ENCODE data around the gene ISM1.

The ISM1 gene

GRCh38 chr20:13322621-13323020 is 101.5 kb downstream of the ISM1 start:
- no peaks in the 10 kb centered on the region for H3K9me3 ChIP-seq (ENCODE audit: low read length)
- no peaks in the 10 kb centered on the region for H3K27me3 ChIP-seq (ENCODE audit: insufficient read depth, low read length)
- H2AFZ ChIP-seq (ENCODE audit: low read depth, low read length), result no peak overlapping the region
- no peak overlapping the region for H3K4me3 ChIP-seq (ENCODE audit: low read length)
- no peaks in the 10 kb centered on the region for H3K4me1 ChIP-seq (ENCODE audit: insufficient read depth, low read length)
- no peaks in the 10 kb centered on the region for H3K36me3 ChIP-seq (ENCODE audit: insufficient read depth, low read length)

DNA sequence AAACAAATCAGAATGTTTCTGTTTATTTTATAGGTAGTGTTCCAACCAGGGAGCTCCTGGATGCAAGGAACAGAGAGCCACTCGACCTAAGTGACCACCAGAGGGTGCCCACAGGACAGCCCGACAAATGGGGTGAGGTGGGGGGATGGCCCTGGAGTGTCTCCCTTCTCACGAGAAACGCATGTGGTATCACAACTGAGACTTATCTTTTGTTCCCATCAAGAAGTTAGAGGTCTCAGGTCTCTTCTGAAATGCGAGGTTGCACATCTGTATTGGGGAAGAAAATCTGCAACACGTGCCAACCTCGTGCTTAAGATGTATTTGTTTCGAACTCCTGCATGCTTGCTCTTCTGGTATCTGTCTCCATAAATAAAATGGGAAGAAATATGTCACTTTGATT is 104.0 kb downstream of the ISM1 start:
- Histone ChIP-seq H3K9me3 (ENCODE audit: low read length) (no peaks in the 10 kb centered on the region), H3K36me3 (ENCODE audit: insufficient read depth, low read length) (no peaks in the 10 kb centered on the region), H3K4me3 (ENCODE audit: low read length) (no peak overlapping the region)

DNA sequence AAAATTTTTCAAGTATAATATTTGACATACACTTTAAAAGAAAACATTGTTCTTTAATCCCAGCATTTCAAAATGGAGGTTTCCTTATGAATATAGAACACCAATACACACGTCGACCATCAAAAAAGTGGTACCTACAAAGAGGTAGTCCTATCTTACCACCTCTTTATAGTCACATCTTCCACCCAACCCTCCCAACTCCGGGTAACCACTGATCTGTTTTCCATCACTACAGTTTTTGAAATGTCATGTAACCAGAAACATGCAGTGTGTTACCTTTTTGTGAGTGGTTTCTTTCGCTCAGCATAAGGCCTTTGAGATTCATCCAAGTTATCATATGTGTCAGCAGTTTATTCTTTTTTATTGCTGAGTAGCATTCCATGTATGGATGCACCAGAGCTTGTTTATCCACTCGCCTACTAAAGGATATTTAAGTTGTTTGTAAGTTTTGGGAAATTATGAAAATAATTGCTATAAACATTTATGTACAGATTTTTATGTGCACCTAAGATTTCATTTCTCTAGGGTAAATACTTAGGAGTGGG is 104.8 kb downstream of the ISM1 start:
- H3K36me3 ChIP-seq (ENCODE audit: insufficient read depth, low read length), result no peaks in the 10 kb centered on the region
- H2AFZ ChIP-seq (ENCODE audit: low read depth, low read length), result no peak overlapping the region
- no peaks in the 10 kb centered on the region for H3K4me1 ChIP-seq (ENCODE audit: insufficient read depth, low read length)
- no peaks in the 10 kb centered on the region for H3K9me3 ChIP-seq (ENCODE audit: low read length)
- H3K4me3 ChIP-seq (ENCODE audit: low read length), result no peak overlapping the region
- H3K27me3 ChIP-seq (ENCODE audit: insufficient read depth, low read length), result no peaks in the 10 kb centered on the region

More for the DNA sequence above, 104.0 kb downstream of the ISM1 start:
- H2AFZ ChIP-seq (ENCODE audit: low read depth, low read length), result no peak overlapping the region
- no peaks in the 10 kb centered on the region for H3K4me1 ChIP-seq (ENCODE audit: insufficient read depth, low read length)
- no peaks in the 10 kb centered on the region for H3K27me3 ChIP-seq (ENCODE audit: insufficient read depth, low read length)

DNA sequence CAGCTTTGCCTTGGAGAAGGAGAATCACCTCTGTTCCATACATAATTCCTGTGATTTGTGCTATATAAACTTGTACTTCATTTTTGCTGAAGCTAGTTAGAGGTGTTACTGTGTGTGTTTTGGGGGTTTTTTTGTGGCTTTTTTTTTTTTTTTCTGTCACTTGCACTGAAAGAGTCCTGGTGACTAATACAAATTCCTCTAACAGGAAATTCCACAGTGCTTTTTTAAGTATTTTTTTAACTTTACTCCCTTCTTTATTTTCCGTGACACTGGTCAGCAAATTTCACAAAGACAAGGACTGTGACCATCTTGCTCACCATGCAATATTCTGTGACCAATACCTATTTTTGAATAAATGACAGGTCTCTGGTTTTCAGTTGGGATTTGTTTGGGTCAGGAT is 110.5 kb downstream of the ISM1 start:
- Histone ChIP-seq H3K27me3 (ENCODE audit: insufficient read depth, low read length) (no peaks in the 10 kb centered on the region), H3K36me3 (ENCODE audit: insufficient read depth, low read length) (no peaks in the 10 kb centered on the region), H2AFZ (ENCODE audit: low read depth, low read length) (no peak overlapping the region), H3K4me3 (ENCODE audit: low read length) (no peak overlapping the region), H3K9me3 (ENCODE audit: low read length) (no peaks in the 10 kb centered on the region), H3K4me1 (ENCODE audit: insufficient read depth, low read length) (no peaks in the 10 kb centered on the region)

DNA sequence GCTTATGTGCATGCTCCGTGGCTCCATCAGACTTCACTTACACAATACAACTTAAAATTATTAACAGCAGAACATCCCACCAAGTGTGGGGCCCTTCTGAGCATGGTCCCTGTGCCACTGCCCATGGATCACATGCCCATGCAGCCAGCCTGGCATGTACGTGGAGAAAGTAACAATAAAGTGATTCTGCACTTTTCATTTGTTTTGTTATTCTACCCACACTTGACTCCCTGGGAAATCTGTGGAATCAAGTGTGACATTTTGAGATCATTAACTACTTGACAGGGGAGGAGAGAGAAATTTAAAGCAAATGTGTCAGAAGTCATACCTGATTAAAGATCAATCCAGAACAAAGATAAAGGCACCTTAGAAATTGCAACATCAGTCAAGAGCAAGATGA is 112.0 kb downstream of the ISM1 start:
- Histone ChIP-seq H2AFZ (ENCODE audit: low read depth, low read length) (no peak overlapping the region), H3K9me3 (ENCODE audit: low read length) (no peaks in the 10 kb centered on the region), H3K27me3 (ENCODE audit: insufficient read depth, low read length) (no peaks in the 10 kb centered on the region), H3K4me3 (ENCODE audit: low read length) (no peak overlapping the region), H3K36me3 (ENCODE audit: insufficient read depth, low read length) (no peaks in the 10 kb centered on the region), H3K4me1 (ENCODE audit: insufficient read depth, low read length) (no peaks in the 10 kb centered on the region)

GRCh38 chr20:13333793-13334192 is 112.7 kb downstream of the ISM1 start:
- H3K4me3 ChIP-seq (ENCODE audit: low read length), result no peak overlapping the region
- no peak overlapping the region for H2AFZ ChIP-seq (ENCODE audit: low read depth, low read length)
- no peaks in the 10 kb centered on the region for H3K4me1 ChIP-seq (ENCODE audit: insufficient read depth, low read length)

GRCh38 chr20:13336308-13337089 is 115.4 kb downstream of the ISM1 start:
- Histone ChIP-seq H3K9me3 (ENCODE audit: low read length) (no peaks in the 10 kb centered on the region), H3K36me3 (ENCODE audit: insufficient read depth, low read length) (no peaks in the 10 kb centered on the region), H2AFZ (ENCODE audit: low read depth, low read length) (no peak overlapping the region), H3K27me3 (ENCODE audit: insufficient read depth, low read length) (no peaks in the 10 kb centered on the region), H3K4me3 (ENCODE audit: low read length) (no peak overlapping the region), H3K4me1 (ENCODE audit: insufficient read depth, low read length) (no peaks in the 10 kb centered on the region)

More at GRCh38 chr20:13333793-13334192, 112.7 kb downstream of the ISM1 start:
- Histone ChIP-seq H3K36me3 (ENCODE audit: insufficient read depth, low read length) (no peaks in the 10 kb centered on the region), H3K9me3 (ENCODE audit: low read length) (no peaks in the 10 kb centered on the region), H3K27me3 (ENCODE audit: insufficient read depth, low read length) (no peaks in the 10 kb centered on the region)

DNA sequence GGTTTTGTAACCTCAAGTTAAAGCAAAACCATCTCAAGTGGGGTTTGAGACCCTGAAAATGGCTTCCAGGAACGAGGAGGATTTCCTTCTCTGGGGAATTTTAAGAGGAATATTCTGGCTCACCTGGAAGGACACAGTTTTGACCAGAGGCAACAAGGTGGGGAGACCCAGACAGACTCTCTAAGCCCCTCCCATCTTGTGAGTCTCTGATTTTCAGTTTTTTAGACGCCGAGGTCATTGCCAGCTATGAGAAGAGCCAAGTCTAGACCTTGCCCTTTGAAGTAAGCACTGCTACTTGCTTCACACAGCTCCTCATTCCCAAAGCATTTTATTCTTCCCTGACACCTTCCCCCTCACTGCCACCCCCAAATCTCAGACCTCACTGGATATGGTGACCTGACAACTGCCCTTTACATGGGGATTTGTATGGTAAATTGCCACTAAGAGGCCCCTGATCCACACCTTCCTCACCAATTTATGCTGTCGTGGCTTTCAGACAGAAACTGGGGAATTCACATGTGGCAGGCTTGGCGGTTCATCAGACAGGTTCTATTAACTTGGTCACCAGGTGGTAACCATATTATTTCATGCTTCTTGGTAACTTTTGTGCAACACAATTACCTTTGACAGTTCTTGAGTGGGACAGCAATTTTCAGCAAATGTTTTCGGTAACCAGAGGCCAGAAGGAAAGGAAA is 116.2 kb downstream of the ISM1 start:
- no peaks in the 10 kb centered on the region for H3K4me1 ChIP-seq (ENCODE audit: insufficient read depth, low read length)
- no peaks in the 10 kb centered on the region for H3K9me3 ChIP-seq (ENCODE audit: low read length)
- H3K27me3 ChIP-seq (ENCODE audit: insufficient read depth, low read length), result no peaks in the 10 kb centered on the region
- no peak overlapping the region for H3K4me3 ChIP-seq (ENCODE audit: low read length)
- no peak overlapping the region for H2AFZ ChIP-seq (ENCODE audit: low read depth, low read length)
- no peaks in the 10 kb centered on the region for H3K36me3 ChIP-seq (ENCODE audit: insufficient read depth, low read length)

GRCh38 chr20:13338097-13338661 is 117.1 kb downstream of the ISM1 start:
- Histone ChIP-seq H3K9me3 (ENCODE audit: low read length) (no peaks in the 10 kb centered on the region), H3K4me1 (ENCODE audit: insufficient read depth, low read length) (no peaks in the 10 kb centered on the region), H2AFZ (ENCODE audit: low read depth, low read length) (no peak overlapping the region), H3K36me3 (ENCODE audit: insufficient read depth, low read length) (no peaks in the 10 kb centered on the region), H3K4me3 (ENCODE audit: low read length) (no peak overlapping the region), H3K27me3 (ENCODE audit: insufficient read depth, low read length) (no peaks in the 10 kb centered on the region)

GRCh38 chr20:13338999-13339411 is 117.9 kb downstream of the ISM1 start:
- H3K36me3 ChIP-seq (ENCODE audit: insufficient read depth, low read length), result no peaks in the 10 kb centered on the region
- no peaks in the 10 kb centered on the region for H3K27me3 ChIP-seq (ENCODE audit: insufficient read depth, low read length)

DNA sequence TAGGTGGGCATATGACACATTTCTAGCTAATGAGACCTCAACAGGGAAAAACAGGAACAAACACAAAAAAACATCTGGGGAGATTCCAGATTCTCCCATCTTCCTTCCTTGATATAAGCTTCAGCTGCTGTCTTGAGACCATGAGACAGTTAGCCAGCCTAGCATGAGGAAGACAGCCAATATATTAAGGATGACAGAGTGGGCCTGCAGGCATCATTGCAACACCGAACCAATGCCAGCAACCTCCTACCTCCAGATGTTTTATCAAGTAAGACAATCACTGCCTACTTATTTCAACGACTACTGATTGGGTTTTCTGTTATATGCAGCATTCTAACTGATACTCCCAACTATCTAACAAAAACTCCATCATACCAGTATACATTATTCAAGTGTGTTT is 119.0 kb downstream of the ISM1 start:
- no peaks in the 10 kb centered on the region for H3K9me3 ChIP-seq (ENCODE audit: low read length)
- no peak overlapping the region for H3K4me3 ChIP-seq (ENCODE audit: low read length)
- no peaks in the 10 kb centered on the region for H3K27me3 ChIP-seq (ENCODE audit: insufficient read depth, low read length)
- no peaks in the 10 kb centered on the region for H3K4me1 ChIP-seq (ENCODE audit: insufficient read depth, low read length)
- no peak overlapping the region for H2AFZ ChIP-seq (ENCODE audit: low read depth, low read length)
- no peaks in the 10 kb centered on the region for H3K36me3 ChIP-seq (ENCODE audit: insufficient read depth, low read length)

More at GRCh38 chr20:13338999-13339411, 117.9 kb downstream of the ISM1 start:
- Histone ChIP-seq H3K9me3 (ENCODE audit: low read length) (no peaks in the 10 kb centered on the region), H3K4me3 (ENCODE audit: low read length) (no peak overlapping the region), H2AFZ (ENCODE audit: low read depth, low read length) (no peak overlapping the region), H3K4me1 (ENCODE audit: insufficient read depth, low read length) (no peaks in the 10 kb centered on the region)

DNA sequence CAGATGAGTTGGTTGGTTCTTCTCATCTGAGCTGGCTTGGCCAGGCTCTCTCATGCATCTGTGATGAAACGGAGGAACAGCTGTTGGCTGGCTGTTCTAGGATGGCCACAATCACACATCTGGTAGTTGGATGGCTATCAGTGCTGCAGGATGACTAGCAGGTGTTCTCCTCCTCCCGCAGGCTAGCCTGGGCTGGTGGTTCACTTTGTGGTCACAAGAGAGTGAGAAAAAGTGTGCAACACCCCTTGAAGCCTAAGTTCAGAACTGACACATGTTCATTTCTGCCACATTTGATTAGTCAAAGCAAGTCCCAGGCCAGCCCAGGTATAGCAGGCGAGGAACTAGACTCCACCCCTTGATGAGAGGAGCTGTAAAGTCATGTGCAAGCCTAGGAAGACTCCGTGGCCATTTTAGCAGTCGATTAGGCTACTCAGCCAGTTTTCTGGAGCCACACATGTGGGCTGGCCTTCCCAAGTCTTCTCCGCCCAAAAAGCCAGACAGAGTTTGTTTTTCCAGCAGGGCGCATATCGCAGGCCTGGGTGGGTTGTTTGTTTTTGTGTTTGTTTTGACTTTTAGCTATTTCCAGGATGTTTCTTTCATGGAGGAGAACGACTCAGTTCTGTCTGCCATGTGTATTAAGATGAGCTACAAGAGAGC is 120.8 kb downstream of the ISM1 start:
- H3K4me3 ChIP-seq (ENCODE audit: low read length), result no peak overlapping the region
- H3K4me1 ChIP-seq (ENCODE audit: insufficient read depth, low read length), result no peaks in the 10 kb centered on the region
- H3K36me3 ChIP-seq (ENCODE audit: insufficient read depth, low read length), result no peaks in the 10 kb centered on the region
- H2AFZ ChIP-seq (ENCODE audit: low read depth, low read length), result no peak overlapping the region
- no peaks in the 10 kb centered on the region for H3K27me3 ChIP-seq (ENCODE audit: insufficient read depth, low read length)
- no peaks in the 10 kb centered on the region for H3K9me3 ChIP-seq (ENCODE audit: low read length)
